ENCODE measurements around the gene CPA3.

CPA3 gene

GRCh38 chr3:148865049-148865448 is at the start of gene CPA3:
Gene CPA3, plus strand, starts transcription at chr3:148865296. Its CDS starts 12 bp downstream, at chr3:148865308.
- CTCF ChIA-PET = interaction anchor here (2.3 to 6.9 kb wide), 3 partner anchors 9 to 79 kb away, joined by 6 to 78 read pairs (median 16); no protein-coding TSS in a partner anchor
- DNase-seq (ENCODE audit: extremely low spot score) = no peak
- no peak for TF ChIP-seq CTCF (IDR thresholded peaks at IDR 0.05; ENCODE audit: control extremely low read depth, extremely low read depth, low read depth, missing control alignments)
- POLR2A ChIA-PET = no interaction called here

GRCh38 chr3:148815316-148816110 is 49.6 kb upstream of the CPA3 start:
- ChIA-PET POLR2A (no interaction called here), CTCF (no interaction called here)
- no peak for DNase-seq (ENCODE audit: extremely low spot score)
- no peak for TF ChIP-seq CTCF (IDR thresholded peaks at IDR 0.05; ENCODE audit: control extremely low read depth, extremely low read depth, low read depth, missing control alignments)

GRCh38 chr3:148816427-148816826 is 48.7 kb upstream of the CPA3 start:
- CTCF ChIA-PET = no interaction called here
- no peak for DNase-seq (ENCODE audit: extremely low spot score)
- no peak for TF ChIP-seq CTCF (IDR thresholded peaks at IDR 0.05; ENCODE audit: control extremely low read depth, extremely low read depth, low read depth, missing control alignments)
- POLR2A ChIA-PET = no interaction called here

- DNase-seq (ENCODE audit: extremely low spot score) = no peak
- CTCF ChIA-PET = interaction anchor here (1.6 kb wide), 1 partner anchor 10 kb away, joined by 4 read pairs; no protein-coding TSS in a partner anchor
- TF ChIP-seq CTCF (IDR thresholded peaks at IDR 0.05; ENCODE audit: control extremely low read depth, extremely low read depth, low read depth, missing control alignments) = no peak
- POLR2A ChIA-PET = no interaction called here
Measured at GRCh38 chr3:148816981-148817525, 48.0 kb upstream of the CPA3 start.

GRCh38 chr3:148820361-148821245 is 44.5 kb upstream of the CPA3 start:
- CTCF ChIA-PET = interaction anchor here (2.0 kb wide), 1 partner anchor 9 kb away, joined by 8 read pairs; no protein-coding TSS in a partner anchor
- POLR2A ChIA-PET = no interaction called here
- no peak for TF ChIP-seq CTCF (IDR thresholded peaks at IDR 0.05; ENCODE audit: control extremely low read depth, extremely low read depth, low read depth, missing control alignments)
- DNase-seq (ENCODE audit: extremely low spot score) = no peak

- no peak for DNase-seq (ENCODE audit: extremely low spot score)
- POLR2A ChIA-PET = no interaction called here
- CTCF ChIA-PET = interaction anchor here (1.2 to 1.4 kb wide), 2 partner anchors 13 to 24 kb away, joined by 3 read pairs; no protein-coding TSS in a partner anchor
- no peak for TF ChIP-seq CTCF (IDR thresholded peaks at IDR 0.05; ENCODE audit: control extremely low read depth, extremely low read depth, low read depth, missing control alignments)
Measured at GRCh38 chr3:148823026-148823425, 42.1 kb upstream of the CPA3 start.
